Vagina (tissue), 2 donors: Measurements from ENCODE around the gene ZNF655. TPM values are rescaled to one million over a fixed set of nuclear protein-coding genes. Genes with fewer than 3 reads are reported as not detected.

Source experiments
- DNase-seq, 2 donors: peaks; one replicate each; pipeline ENCODE4 v3.0.0-alpha.2; 2017; ENCODE audit errors: extremely low spot score in 2 of 2
- H3K27ac ChIP-seq: fragments of 200-600 bp; sonication (generic); one replicate; pipeline ENCODE4 v1.5.1; 2019
- H3K27me3 ChIP-seq: fragments of 200-600 bp; sonication (generic); one replicate; pipeline ENCODE4 v1.5.1; 2019
- H3K36me3 ChIP-seq, 2 donors: fragments of 200-600 bp; sonication (generic); one replicate each; pipeline ENCODE4 v1.5.1; 2017 to 2019
- H3K4me1 ChIP-seq: fragments of 200-600 bp; sonication (generic); one replicate; pipeline ENCODE4 v1.5.1; 2019
- H3K4me3 ChIP-seq, 2 donors: fragments of 200-600 bp; sonication (generic); 1 replicate in 1 of 2; 2 replicates in 1 of 2; pipeline ENCODE4 v1.5.1; 2016 to 2019
- H3K9me3 ChIP-seq: fragments of 200-600 bp; sonication (generic); one replicate; pipeline ENCODE4 v1.5.1; 2019
- POLR2A ChIP-seq, 2 donors: fragments of 450-650 bp; IDR thresholded peaks; one replicate each; pipeline ENCODE4 v1.6.1; 2017; ENCODE audit warnings: antibody characterized with exemption in 2 of 2, mild to moderate bottlenecking in 2 of 2, moderate library complexity in 2 of 2
- POLR2AphosphoS5 ChIP-seq, 2 donors: sonication (generic); formaldehyde crosslinking; IDR thresholded peaks; one replicate each; pipeline ENCODE4 v1.9.0; 2017; ENCODE audit warnings: antibody characterized with exemption in 2 of 2, mild to moderate bottlenecking in 2 of 2, low read depth in 1 of 2; ENCODE audit not compliant: insufficient read depth in 1 of 2
- intact Hi-C: fragments of 100-400 bp; cut with DNase I; formaldehyde crosslinking; loops from one replicate; pipeline ENCODE4 v1.15.1; 2023
- total RNA-seq: library from RNA; depleted of rRNA; stranded (reverse); fragments of >200 nt; gene quantifications from one replicate; pipeline ENCODE4 v1.2.3, GENCODE V29; 2016
- TF ChIP-seq, protein P1 (sequence below), 3 experiments: fragments of 450-650 bp in 2 of 3; fragments of 200-600 bp in 1 of 3; sonication (generic) in 1 of 3; IDR thresholded peaks; one replicate each; pipeline ENCODE4 v1.5.1; 2017 to 2019; ENCODE audit warnings: antibody characterized with exemption in 3 of 3, mild to moderate bottlenecking in 2 of 3, moderate library complexity in 2 of 3

The ZNF655 gene, protein sequence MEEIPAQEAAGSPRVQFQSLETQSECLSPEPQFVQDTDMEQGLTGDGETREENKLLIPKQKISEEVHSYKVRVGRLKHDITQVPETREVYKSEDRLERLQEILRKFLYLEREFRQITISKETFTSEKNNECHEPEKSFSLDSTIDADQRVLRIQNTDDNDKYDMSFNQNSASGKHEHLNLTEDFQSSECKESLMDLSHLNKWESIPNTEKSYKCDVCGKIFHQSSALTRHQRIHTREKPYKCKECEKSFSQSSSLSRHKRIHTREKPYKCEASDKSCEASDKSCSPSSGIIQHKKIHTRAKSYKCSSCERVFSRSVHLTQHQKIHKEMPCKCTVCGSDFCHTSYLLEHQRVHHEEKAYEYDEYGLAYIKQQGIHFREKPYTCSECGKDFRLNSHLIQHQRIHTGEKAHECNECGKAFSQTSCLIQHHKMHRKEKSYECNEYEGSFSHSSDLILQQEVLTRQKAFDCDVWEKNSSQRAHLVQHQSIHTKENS
- 144 TPM for total RNA-seq

- peaks cover 67% of the 10 kb centered on the region for H3K4me1 ChIP-seq
- H3K36me3 ChIP-seq, result peaks cover 4 to 36% of the 10 kb centered on the region in 2 donors
- peak within 1 kb of the TSS; percentile 70 to 84 for H3K4me3 ChIP-seq
- H3K27me3 ChIP-seq, result no peaks in the 10 kb centered on the region
- no peaks in the 10 kb centered on the region for H3K9me3 ChIP-seq
- peak in 1 of 2 donors; percentile 76 for TF ChIP-seq POLR2A (IDR thresholded peaks at IDR 0.05)
- peak; percentile 89 to 94 for TF ChIP-seq POLR2AphosphoS5 (IDR thresholded peaks at IDR 0.05; ENCODE audit: insufficient read depth in 1 of 2, low read depth in 1 of 2)
- TF ChIP-seq, protein P1, sequence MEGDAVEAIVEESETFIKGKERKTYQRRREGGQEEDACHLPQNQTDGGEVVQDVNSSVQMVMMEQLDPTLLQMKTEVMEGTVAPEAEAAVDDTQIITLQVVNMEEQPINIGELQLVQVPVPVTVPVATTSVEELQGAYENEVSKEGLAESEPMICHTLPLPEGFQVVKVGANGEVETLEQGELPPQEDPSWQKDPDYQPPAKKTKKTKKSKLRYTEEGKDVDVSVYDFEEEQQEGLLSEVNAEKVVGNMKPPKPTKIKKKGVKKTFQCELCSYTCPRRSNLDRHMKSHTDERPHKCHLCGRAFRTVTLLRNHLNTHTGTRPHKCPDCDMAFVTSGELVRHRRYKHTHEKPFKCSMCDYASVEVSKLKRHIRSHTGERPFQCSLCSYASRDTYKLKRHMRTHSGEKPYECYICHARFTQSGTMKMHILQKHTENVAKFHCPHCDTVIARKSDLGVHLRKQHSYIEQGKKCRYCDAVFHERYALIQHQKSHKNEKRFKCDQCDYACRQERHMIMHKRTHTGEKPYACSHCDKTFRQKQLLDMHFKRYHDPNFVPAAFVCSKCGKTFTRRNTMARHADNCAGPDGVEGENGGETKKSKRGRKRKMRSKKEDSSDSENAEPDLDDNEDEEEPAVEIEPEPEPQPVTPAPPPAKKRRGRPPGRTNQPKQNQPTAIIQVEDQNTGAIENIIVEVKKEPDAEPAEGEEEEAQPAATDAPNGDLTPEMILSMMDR (IDR thresholded peaks at IDR 0.05), result no peak
- peak within 1 kb of the TSS; percentile 96 for H3K27ac ChIP-seq
- intact Hi-C loops, result no loop called here
- DNase-seq, result peak in 1 of 2 donors; percentile 94
These were observed at the start of gene ZNF655 for GRCh38 chr7:99558306-99559174. Gene ZNF655, plus strand, starts transcription at chr7:99558642. Its CDS starts 1,918 bp downstream, at chr7:99560560.

DNA sequence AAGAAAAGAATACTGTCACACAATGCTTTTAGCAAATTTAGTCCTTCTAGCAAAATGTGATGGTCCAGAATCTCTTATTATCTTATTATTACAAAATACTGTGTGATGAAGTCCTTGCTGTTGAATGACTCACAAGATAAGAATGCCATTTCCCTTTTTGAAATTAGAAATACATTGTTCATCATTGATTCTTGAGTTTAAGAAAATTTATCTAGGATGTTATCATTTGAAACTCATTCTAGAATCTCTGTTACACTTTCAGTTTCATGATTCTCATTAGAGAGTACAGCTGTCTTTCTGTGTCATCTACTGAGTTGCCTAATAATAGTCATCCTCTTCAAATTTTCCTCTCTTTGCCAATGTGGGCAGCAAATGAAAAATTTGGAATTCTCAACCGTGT lies 44.4 kb upstream of the ZNF655 start:
- Histone ChIP-seq H3K27me3 (no peaks in the 10 kb centered on the region), H3K9me3 (no peaks in the 10 kb centered on the region), H3K4me3 (no peak overlapping the region), H3K27ac (no peak overlapping the region), H3K36me3 (peaks cover 0 to 37% of the 10 kb centered on the region in 2 donors), H3K4me1 (no peaks in the 10 kb centered on the region)
- TF ChIP-seq, protein P1 (IDR thresholded peaks at IDR 0.05), result no peak
- TF ChIP-seq POLR2AphosphoS5 (IDR thresholded peaks at IDR 0.05; ENCODE audit: insufficient read depth in 1 of 2, low read depth in 1 of 2) (no peak), POLR2A (IDR thresholded peaks at IDR 0.05) (no peak)
- DNase-seq, result no peak
- intact Hi-C loops, result no loop called here

- no peak for DNase-seq
- no peak overlapping the region for H3K4me3 ChIP-seq
- no peaks in the 10 kb centered on the region for H3K9me3 ChIP-seq
- no peak overlapping the region for H3K27ac ChIP-seq
- intact Hi-C loops, result no loop called here
- TF ChIP-seq, protein P1 (IDR thresholded peaks at IDR 0.05), result no peak
- no peak for TF ChIP-seq POLR2AphosphoS5 (IDR thresholded peaks at IDR 0.05; ENCODE audit: insufficient read depth in 1 of 2, low read depth in 1 of 2)
- TF ChIP-seq POLR2A (IDR thresholded peaks at IDR 0.05), result no peak
- H3K4me1 ChIP-seq, result no peaks in the 10 kb centered on the region
- no peaks in the 10 kb centered on the region for H3K27me3 ChIP-seq
- H3K36me3 ChIP-seq, result peaks cover 0 to 23% of the 10 kb centered on the region in 2 donors
These were observed 37.0 kb upstream of the ZNF655 start for GRCh38 chr7:99521399-99521798.

DNA sequence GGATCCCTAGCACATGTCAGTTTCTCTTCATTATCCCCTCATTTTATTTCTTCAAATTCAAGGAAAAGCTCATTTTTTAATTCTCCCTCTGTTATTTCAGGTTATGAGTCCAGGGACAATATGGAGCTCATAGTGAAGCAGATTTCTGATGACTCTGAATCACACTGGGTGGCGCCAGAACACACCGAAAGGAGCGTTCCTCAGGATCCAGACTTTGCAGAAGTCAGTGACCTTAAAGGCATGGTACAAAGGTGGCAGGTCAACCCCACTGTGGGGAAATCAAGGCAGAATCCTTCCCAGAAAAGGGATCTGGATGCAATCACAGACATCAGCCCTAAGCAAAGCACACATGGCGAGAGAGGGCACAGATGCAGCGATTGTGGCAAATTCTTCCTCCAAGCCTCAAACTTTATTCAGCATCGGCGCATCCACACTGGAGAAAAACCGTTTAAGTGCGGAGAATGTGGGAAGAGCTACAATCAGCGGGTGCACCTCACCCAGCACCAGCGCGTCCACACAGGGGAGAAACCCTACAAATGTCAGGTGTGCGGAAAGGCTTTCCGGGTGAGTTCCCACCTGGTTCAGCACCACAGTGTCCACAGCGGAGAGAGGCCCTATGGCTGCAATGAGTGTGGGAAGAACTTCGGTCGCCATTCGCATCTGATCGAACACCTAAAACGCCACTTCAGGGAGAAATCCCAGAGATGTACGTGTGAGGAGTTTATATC lies 32.6 kb upstream of the ZNF655 start:
- no peak overlapping the region for H3K4me3 ChIP-seq
- TF ChIP-seq POLR2AphosphoS5 (IDR thresholded peaks at IDR 0.05; ENCODE audit: insufficient read depth in 1 of 2, low read depth in 1 of 2) (no peak), POLR2A (IDR thresholded peaks at IDR 0.05) (no peak)
- TF ChIP-seq, protein P1 (IDR thresholded peaks at IDR 0.05), result no peak
- H3K4me1 ChIP-seq, result no peaks in the 10 kb centered on the region
- H3K36me3 ChIP-seq, result peaks cover 0 to 54% of the 10 kb centered on the region in 2 donors
- no peak overlapping the region for H3K27ac ChIP-seq
- H3K9me3 ChIP-seq, result peaks cover 8% of the 10 kb centered on the region
- no peaks in the 10 kb centered on the region for H3K27me3 ChIP-seq
- no peak for DNase-seq
- intact Hi-C loops, result no loop called here
